Measurements from ENCODE around the gene BCL2L2.

Gene BCL2L2

GRCh38 chr14:23299986-23300686, 6.5 kb upstream of the BCL2L2 start:
- in situ Hi-C loops (cut with HindIII; ENCODE audit: low sequenced_read_pairs), result no loop called here
- H3K4me3 ChIP-seq (ENCODE audit: low read depth, low read length), result peak overlapping the region; percentile 63
- no peak for TF ChIP-seq CTCF (IDR thresholded peaks at IDR 0.05; ENCODE audit: low read depth, low read length)
- no peak for DNase-seq (ENCODE audit: low read depth, low spot score)

GRCh38 chr14:23300687-23301223, 5.9 kb upstream of the BCL2L2 start:
- in situ Hi-C loops (cut with HindIII; ENCODE audit: low sequenced_read_pairs), result no loop called here
- TF ChIP-seq CTCF (IDR thresholded peaks at IDR 0.05; ENCODE audit: low read depth, low read length), result no peak
- DNase-seq (ENCODE audit: low read depth, low spot score), result peak; percentile 18
- H3K4me3 ChIP-seq (ENCODE audit: low read depth, low read length), result peak overlapping the region; percentile 63

- H3K4me3 ChIP-seq (ENCODE audit: low read depth, low read length), result peak overlapping the region; percentile 63
- TF ChIP-seq CTCF (IDR thresholded peaks at IDR 0.05; ENCODE audit: low read depth, low read length), result peak; percentile 64
- DNase-seq (ENCODE audit: low read depth, low spot score), result peak; percentile 99
- in situ Hi-C loops (cut with HindIII; ENCODE audit: low sequenced_read_pairs), result no loop called here
Observed at GRCh38 chr14:23301288-23301968, 5.2 kb upstream of the BCL2L2 start.

- in situ Hi-C loops (cut with HindIII; ENCODE audit: low sequenced_read_pairs), result no loop called here
- DNase-seq (ENCODE audit: low read depth, low spot score), result no peak
- H3K4me3 ChIP-seq (ENCODE audit: low read depth, low read length), result peak overlapping the region; percentile 50
- TF ChIP-seq CTCF (IDR thresholded peaks at IDR 0.05; ENCODE audit: low read depth, low read length), result no peak
Observed at GRCh38 chr14:23301969-23302289, 4.7 kb upstream of the BCL2L2 start.

- H3K4me3 ChIP-seq (ENCODE audit: low read depth, low read length), result peak within 1 kb of the TSS; percentile 50
- in situ Hi-C loops (cut with HindIII; ENCODE audit: low sequenced_read_pairs), result no loop called here
- peak; percentile 46 for DNase-seq (ENCODE audit: low read depth, low spot score)
- no peak for TF ChIP-seq CTCF (IDR thresholded peaks at IDR 0.05; ENCODE audit: low read depth, low read length)
Observed at GRCh38 chr14:23302290-23303225, 4.1 kb upstream of the BCL2L2 start, which contains the start of gene PPP1R3E. Gene PPP1R3E (minus strand): TSS chr14:23302859. CDS start chr14:23302576, 283 bp downstream.

GRCh38 chr14:23307146-23307530, 505 bp downstream of the BCL2L2 start:
- no peak for TF ChIP-seq CTCF (IDR thresholded peaks at IDR 0.05; ENCODE audit: low read depth, low read length)
- peak overlapping the region; percentile 95 for H3K4me3 ChIP-seq (ENCODE audit: low read depth, low read length)
- no peak for DNase-seq (ENCODE audit: low read depth, low spot score)
- in situ Hi-C loops (cut with HindIII; ENCODE audit: low sequenced_read_pairs), result no loop called here
